Measurements from ENCODE around the gene DEF6. TPM values are rescaled to one million over a fixed set of nuclear protein-coding genes. Genes with fewer than 3 reads are reported as not detected.

DEF6 gene
- total RNA-seq, 2 donors from 2014 or later: 108 to 127 TPM

DNA sequence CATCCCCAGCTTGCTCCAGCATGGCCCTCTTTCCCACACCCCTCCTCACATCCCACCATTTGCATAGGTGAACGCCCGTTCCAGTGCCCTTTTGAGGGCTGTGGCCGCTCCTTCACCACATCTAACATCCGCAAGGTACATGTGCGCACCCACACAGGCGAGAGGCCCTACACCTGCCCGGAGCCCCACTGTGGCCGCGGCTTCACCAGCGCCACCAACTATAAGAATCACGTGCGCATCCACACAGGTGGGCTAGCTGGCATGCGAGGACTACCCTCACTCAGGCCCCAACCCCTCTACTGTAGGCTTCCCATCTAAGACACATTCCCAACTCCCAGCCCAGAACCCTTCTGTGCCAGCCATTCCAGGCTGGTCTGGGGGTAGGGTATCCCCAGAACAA lies 6.1 kb upstream of the DEF6 start:
- H3K27me3 Mint-ChIP-seq (ENCODE audit: low read depth): no peaks in the 10 kb centered on the region
- H3K4me1 Mint-ChIP-seq (ENCODE audit: low read depth): no peaks in the 10 kb centered on the region
- no peak overlapping the region for H3K4me3 Mint-ChIP-seq
- no peaks in the 10 kb centered on the region for H3K9me3 Mint-ChIP-seq
- no peak overlapping the region for H3K27ac Mint-ChIP-seq
- ATAC-seq (replicated peaks in 1 of 2) (no peak), DNase-seq (no peak)
- H3K36me3 Mint-ChIP-seq (ENCODE audit: insufficient read depth in 2 of 2): peaks cover 3 to 9% of the 10 kb centered on the region in 2 donors

DNA sequence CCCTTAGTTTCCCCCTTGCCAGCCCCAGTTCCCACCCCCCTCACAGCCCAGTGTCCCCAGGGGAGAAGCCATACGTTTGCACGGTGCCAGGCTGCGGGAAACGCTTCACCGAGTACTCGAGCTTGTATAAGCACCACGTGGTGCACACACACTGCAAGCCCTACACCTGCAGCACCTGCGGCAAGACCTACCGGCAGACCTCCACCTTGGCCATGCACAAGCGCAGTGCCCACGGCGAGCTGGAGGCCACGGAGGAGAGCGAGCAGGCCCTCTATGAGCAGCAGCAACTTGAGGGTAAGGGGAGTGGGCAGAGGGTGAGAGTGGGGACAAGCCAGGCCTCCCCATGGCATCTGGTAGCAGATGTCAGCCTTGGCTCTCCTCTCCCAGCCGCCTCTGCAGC lies 5.1 kb upstream of the DEF6 start:
- DNase-seq: no peak
- Mint-ChIP-seq H3K36me3 (ENCODE audit: insufficient read depth in 2 of 2) (peaks cover 1 to 9% of the 10 kb centered on the region in 2 donors), H3K27me3 (ENCODE audit: low read depth) (no peaks in the 10 kb centered on the region), H3K27ac (peak overlapping the region; percentile 70), H3K4me1 (ENCODE audit: low read depth) (peaks cover 4% of the 10 kb centered on the region), H3K4me3 (no peak overlapping the region), H3K9me3 (no peaks in the 10 kb centered on the region)
- no peak for ATAC-seq (replicated peaks in 1 of 2)

DNA sequence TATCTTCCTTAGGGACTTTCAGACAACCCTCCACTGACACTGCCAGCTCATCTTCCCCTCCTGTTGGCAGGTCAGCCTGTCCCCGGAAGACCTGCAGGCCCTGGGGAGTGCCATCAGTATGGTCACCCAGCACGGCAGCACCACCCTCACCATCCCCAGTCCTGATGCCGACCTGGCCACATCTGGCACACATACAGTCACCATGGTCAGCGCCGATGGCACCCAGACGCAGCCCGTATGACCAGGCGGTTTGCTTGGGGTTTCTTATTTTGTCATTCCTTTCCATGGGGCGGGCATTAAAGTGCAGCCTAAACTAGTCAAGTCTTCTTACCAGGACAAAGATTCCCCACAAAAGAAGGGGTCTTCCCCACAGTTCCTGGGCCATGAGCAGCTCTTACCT lies 3.9 kb upstream of the DEF6 start:
- Mint-ChIP-seq H3K27me3 (ENCODE audit: low read depth) (no peaks in the 10 kb centered on the region), H3K27ac (no peak overlapping the region), H3K4me3 (no peak overlapping the region), H3K9me3 (no peaks in the 10 kb centered on the region), H3K4me1 (ENCODE audit: low read depth) (peaks cover 7% of the 10 kb centered on the region), H3K36me3 (ENCODE audit: insufficient read depth in 2 of 2) (peaks cover 1 to 8% of the 10 kb centered on the region in 2 donors)
- ATAC-seq (replicated peaks in 1 of 2): no peak
- DNase-seq: no peak

GRCh38 chr6:35294308-35294945 lies 3.2 kb upstream of the DEF6 start:
- DNase-seq: peak; percentile 47 to 53
- Mint-ChIP-seq H3K27ac (no peak overlapping the region), H3K4me3 (no peak overlapping the region), H3K9me3 (no peaks in the 10 kb centered on the region), H3K4me1 (ENCODE audit: low read depth) (peaks cover 14% of the 10 kb centered on the region), H3K27me3 (ENCODE audit: low read depth) (no peaks in the 10 kb centered on the region), H3K36me3 (ENCODE audit: insufficient read depth in 2 of 2) (peaks cover 2 to 4% of the 10 kb centered on the region in 2 donors)
- ATAC-seq (replicated peaks in 1 of 2): no peak

- no peaks in the 10 kb centered on the region for H3K27me3 Mint-ChIP-seq (ENCODE audit: low read depth)
- ATAC-seq (replicated peaks in 1 of 2): no peak
- no peak overlapping the region for H3K4me3 Mint-ChIP-seq
- H3K36me3 Mint-ChIP-seq (ENCODE audit: insufficient read depth in 2 of 2): peaks cover 3 to 4% of the 10 kb centered on the region in 2 donors
- no peak overlapping the region for H3K27ac Mint-ChIP-seq
- H3K4me1 Mint-ChIP-seq (ENCODE audit: low read depth): peaks cover 20% of the 10 kb centered on the region
- H3K9me3 Mint-ChIP-seq: no peaks in the 10 kb centered on the region
- DNase-seq: no peak
Measured at GRCh38 chr6:35295036-35295435, 2.6 kb upstream of the DEF6 start.

DNA sequence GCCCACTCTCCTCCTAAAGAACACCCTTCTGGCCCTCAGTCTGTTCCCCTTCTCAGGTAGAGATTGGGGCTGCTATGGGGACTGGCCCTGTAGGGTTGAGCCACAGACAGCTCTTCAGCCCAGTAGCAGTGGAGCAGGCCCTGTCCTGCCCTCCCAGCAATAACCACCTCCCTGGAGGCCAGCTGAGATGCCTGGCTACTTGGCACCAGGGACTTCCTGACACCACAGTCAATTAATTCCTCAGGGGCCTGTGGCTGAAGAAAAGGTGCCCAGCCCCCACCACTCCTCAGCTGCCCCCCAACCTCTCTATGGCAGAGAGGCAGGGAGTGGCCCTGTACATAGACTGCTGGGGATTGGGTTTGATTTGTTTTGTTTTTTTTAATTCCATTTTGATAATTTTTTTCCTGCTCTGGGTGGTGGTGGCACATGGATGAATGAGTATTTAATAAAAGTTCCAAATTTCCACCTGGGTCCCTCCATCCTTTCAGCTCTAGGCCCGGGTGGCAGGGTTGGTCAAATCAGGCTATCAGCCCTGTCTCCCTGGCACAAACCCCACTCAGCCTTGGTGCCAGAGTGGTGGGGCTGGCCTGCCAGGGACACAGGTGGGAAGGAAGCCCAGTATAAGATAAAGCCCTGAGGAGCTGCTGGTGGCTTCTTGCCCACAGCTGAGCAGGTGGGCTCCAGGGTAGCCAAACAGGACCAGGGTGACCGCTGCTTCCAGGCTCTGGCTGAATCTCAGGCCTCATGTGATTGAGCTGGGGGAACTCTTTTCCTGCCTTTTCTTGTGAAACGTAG lies 1.9 kb upstream of the DEF6 start:
- H3K27me3 Mint-ChIP-seq (ENCODE audit: low read depth): no peaks in the 10 kb centered on the region
- no peak overlapping the region for H3K4me3 Mint-ChIP-seq
- H3K4me1 Mint-ChIP-seq (ENCODE audit: low read depth): peaks cover 27% of the 10 kb centered on the region
- DNase-seq (no peak), ATAC-seq (replicated peaks in 1 of 2) (no peak)
- peaks cover 3 to 4% of the 10 kb centered on the region in 2 donors for H3K36me3 Mint-ChIP-seq (ENCODE audit: insufficient read depth in 2 of 2)
- H3K9me3 Mint-ChIP-seq: no peaks in the 10 kb centered on the region
- H3K27ac Mint-ChIP-seq: no peak overlapping the region

- H3K9me3 Mint-ChIP-seq: no peaks in the 10 kb centered on the region
- no peak overlapping the region for H3K27ac Mint-ChIP-seq
- no peak for DNase-seq
- no peaks in the 10 kb centered on the region for H3K27me3 Mint-ChIP-seq (ENCODE audit: low read depth)
- H3K4me1 Mint-ChIP-seq (ENCODE audit: low read depth): peaks cover 41% of the 10 kb centered on the region
- ATAC-seq (replicated peaks in 1 of 2): no peak
- peak overlapping the region; percentile 83 to 95 for H3K4me3 Mint-ChIP-seq
- peaks cover 3 to 4% of the 10 kb centered on the region in 2 donors for H3K36me3 Mint-ChIP-seq (ENCODE audit: insufficient read depth in 2 of 2)
Measured at GRCh38 chr6:35296931-35297600, 552 bp upstream of the DEF6 start.

DNA sequence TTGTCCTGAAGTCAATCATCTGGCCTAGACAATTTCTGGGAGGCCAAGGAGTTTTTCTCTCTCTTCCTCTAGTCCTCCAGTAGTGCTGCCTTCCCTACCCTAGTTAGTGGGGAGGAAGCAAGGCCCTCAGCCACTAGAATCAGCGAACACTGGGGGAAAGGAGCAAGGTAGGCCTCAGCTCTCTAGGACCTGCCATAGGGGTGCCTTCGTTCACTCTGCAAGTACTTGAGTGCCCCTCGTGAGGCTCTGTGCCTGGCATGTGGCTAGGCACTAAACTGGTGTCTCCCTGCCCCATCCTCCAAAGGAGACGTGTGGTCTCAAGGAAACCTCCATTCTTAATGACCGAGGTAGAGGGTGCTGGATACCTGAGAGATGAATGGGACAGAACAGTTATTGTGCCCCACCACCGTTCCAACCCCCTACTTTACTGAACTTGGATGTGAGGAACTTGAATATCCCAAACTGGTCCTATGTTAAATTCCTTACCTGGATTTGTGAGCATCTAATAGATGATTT lies 1.1 kb downstream of the DEF6 start:
- no peak for ATAC-seq (replicated peaks in 1 of 2)
- Mint-ChIP-seq H3K36me3 (ENCODE audit: insufficient read depth in 2 of 2) (peaks cover 3 to 7% of the 10 kb centered on the region in 2 donors), H3K4me3 (peak overlapping the region; percentile 83 to 95), H3K27me3 (ENCODE audit: low read depth) (no peaks in the 10 kb centered on the region), H3K4me1 (ENCODE audit: low read depth) (peaks cover 57% of the 10 kb centered on the region), H3K9me3 (no peaks in the 10 kb centered on the region), H3K27ac (peak overlapping the region; percentile 38)
- peak in 1 of 2 donors; percentile 23 for DNase-seq

DNA sequence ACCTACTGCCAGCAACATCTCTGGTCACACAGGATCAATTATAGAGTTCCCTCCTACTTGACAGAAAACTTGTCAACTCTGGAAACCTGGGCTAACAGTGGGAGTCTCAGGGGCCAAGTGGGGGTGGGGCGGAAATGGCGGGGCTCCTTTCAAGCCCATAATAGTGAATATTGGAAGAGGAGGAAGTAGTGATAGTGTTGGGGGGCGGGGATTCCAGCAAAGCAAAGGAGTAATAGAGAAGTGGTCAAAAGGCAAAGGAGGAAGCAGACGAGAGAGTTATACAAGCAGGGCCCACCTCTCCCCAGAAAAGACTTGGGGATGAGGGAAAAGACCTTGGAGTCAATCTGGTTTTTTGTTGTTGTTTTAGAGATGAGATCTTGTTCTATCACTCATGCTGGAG lies 2.1 kb downstream of the DEF6 start:
- DNase-seq: no peak
- H3K9me3 Mint-ChIP-seq: no peaks in the 10 kb centered on the region
- no peaks in the 10 kb centered on the region for H3K27me3 Mint-ChIP-seq (ENCODE audit: low read depth)
- H3K36me3 Mint-ChIP-seq (ENCODE audit: insufficient read depth in 2 of 2): peaks cover 4 to 12% of the 10 kb centered on the region in 2 donors
- peak overlapping the region; percentile 83 to 95 for H3K4me3 Mint-ChIP-seq
- peaks cover 67% of the 10 kb centered on the region for H3K4me1 Mint-ChIP-seq (ENCODE audit: low read depth)
- no peak for ATAC-seq (replicated peaks in 1 of 2)
- peak overlapping the region; percentile 38 for H3K27ac Mint-ChIP-seq

- Mint-ChIP-seq H3K4me1 (ENCODE audit: low read depth) (peaks cover 68% of the 10 kb centered on the region), H3K27me3 (ENCODE audit: low read depth) (no peaks in the 10 kb centered on the region), H3K27ac (peak overlapping the region; percentile 38), H3K36me3 (ENCODE audit: insufficient read depth in 2 of 2) (peaks cover 4 to 12% of the 10 kb centered on the region in 2 donors), H3K4me3 (peak overlapping the region; percentile 83 to 95), H3K9me3 (no peaks in the 10 kb centered on the region)
- ATAC-seq (replicated peaks in 1 of 2): no peak
- DNase-seq: peak in 1 of 2 donors; percentile 35
Measured at GRCh38 chr6:35300848-35301247, 3.2 kb downstream of the DEF6 start.

- H3K4me1 Mint-ChIP-seq (ENCODE audit: low read depth): peaks cover 76% of the 10 kb centered on the region
- H3K27ac Mint-ChIP-seq: peak overlapping the region; percentile 78
- H3K9me3 Mint-ChIP-seq: no peaks in the 10 kb centered on the region
- peak; percentile 85 to 86 for ATAC-seq (replicated peaks in 1 of 2)
- no peaks in the 10 kb centered on the region for H3K27me3 Mint-ChIP-seq (ENCODE audit: low read depth)
- H3K4me3 Mint-ChIP-seq: peak overlapping the region; percentile 93 to 95
- DNase-seq: peak; percentile 91 to 93
- peaks cover 5 to 12% of the 10 kb centered on the region in 2 donors for H3K36me3 Mint-ChIP-seq (ENCODE audit: insufficient read depth in 2 of 2)
Measured at GRCh38 chr6:35302604-35303241, 5.1 kb downstream of the DEF6 start.

DNA sequence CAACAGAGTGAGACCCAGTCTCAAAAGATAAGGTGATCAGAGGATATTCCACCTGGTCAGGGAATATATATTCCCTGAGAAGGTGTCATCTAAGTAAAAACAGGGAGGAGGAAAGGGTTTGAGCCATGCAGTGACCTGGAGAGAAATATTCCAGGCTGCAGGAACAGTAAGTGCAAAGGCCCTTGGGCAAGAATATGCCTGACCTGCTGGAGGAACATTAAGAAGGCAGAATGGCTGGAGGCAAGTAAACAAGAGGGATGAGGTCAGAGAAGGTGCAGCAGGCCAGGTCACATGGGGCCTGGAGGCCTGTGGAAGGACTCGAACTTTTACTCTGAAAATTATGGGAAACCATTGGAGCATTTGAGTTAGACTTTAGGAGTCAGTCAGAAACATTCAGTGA lies 6.7 kb downstream of the DEF6 start:
- Mint-ChIP-seq H3K4me1 (ENCODE audit: low read depth) (peaks cover 82% of the 10 kb centered on the region), H3K9me3 (no peaks in the 10 kb centered on the region), H3K36me3 (ENCODE audit: insufficient read depth in 2 of 2) (peaks cover 6 to 16% of the 10 kb centered on the region in 2 donors), H3K4me3 (peak overlapping the region; percentile 93 to 95), H3K27me3 (ENCODE audit: low read depth) (no peaks in the 10 kb centered on the region), H3K27ac (peak overlapping the region; percentile 78)
- no peak for DNase-seq
- ATAC-seq (replicated peaks in 1 of 2): no peak

Data from activated T-cell treated with anti-CD3 and anti-CD28 coated beads, Interleukin-2, amount 50 U/mL, for 72 hours (primary cell).